Fibroblast of mammary gland (primary cell): Measurements from ENCODE around the gene STK10.
A peak's percentile ranks its signal among the peaks of the same experiment; 100 is the strongest.

Experiments
- DNase-seq: peaks from one replicate; pipeline ENCODE4 v3.0.0-alpha.2; 2010; ENCODE audit warnings: low read depth
- H3K4me3 ChIP-seq: 2 replicates; pipeline ENCODE4 v1.5.1; 2011; ENCODE audit warnings: low read depth, mild to moderate bottlenecking, low read length, moderate library complexity; ENCODE audit not compliant: control insufficient read depth
- CTCF ChIP-seq: conservative IDR thresholded peaks from 2 replicates; pipeline ENCODE4 v1.5.1; 2011; ENCODE audit warnings: low read depth, low read length, inconsistent platforms; ENCODE audit not compliant: control insufficient read depth, insufficient read depth

Gene STK10

GRCh38 chr5:172010278-172010677, 177.7 kb downstream of the STK10 start:
- no peak overlapping the region for H3K4me3 ChIP-seq
- TF ChIP-seq CTCF, result no peak
- peak; percentile 26 for DNase-seq

GRCh38 chr5:172009536-172010270, 178.3 kb downstream of the STK10 start:
- DNase-seq, result no peak
- no peak for TF ChIP-seq CTCF
- no peak overlapping the region for H3K4me3 ChIP-seq

GRCh38 chr5:172008689-172009141, 179.3 kb downstream of the STK10 start:
- no peak overlapping the region for H3K4me3 ChIP-seq
- no peak for TF ChIP-seq CTCF
- no peak for DNase-seq

- H3K4me3 ChIP-seq, result no peak overlapping the region
- TF ChIP-seq CTCF, result no peak
- peak; percentile 76 for DNase-seq
Observed at GRCh38 chr5:172008111-172008455, 179.9 kb downstream of the STK10 start.

- TF ChIP-seq CTCF, result no peak
- H3K4me3 ChIP-seq, result peak overlapping the region; percentile 98
- DNase-seq, result peak; percentile 21
Observed at GRCh38 chr5:172007175-172008110, 180.6 kb downstream of the STK10 start.

- peak; percentile 94 for DNase-seq
- H3K4me3 ChIP-seq, result peak within 1 kb of the TSS; percentile 98
- no peak for TF ChIP-seq CTCF
Observed at GRCh38 chr5:172006321-172007174, 181.5 kb downstream of the STK10 start, which contains the start of gene FBXW11. Gene FBXW11, minus strand, starts transcription at chr5:172006638. Its CDS starts 136 bp downstream, at chr5:172006502.
